A673 (cell line): ENCODE data around the gene PRR15L. TPM values are rescaled to one million over a fixed set of nuclear protein-coding genes. Genes with fewer than 3 reads are reported as not detected.

Experiments used
- BruUV-seq: library from RNA; stranded (reverse); fragments of 400-500 nt; replicated peaks from 2 replicates; lab custom pipeline; 2021; lab: Mats Ljungman, UMichigan
- CTCF ChIA-PET: fragments of 300-600 bp; sonication (Branson Sonifier 250); formaldehyde crosslinking; loops from one replicate; lab custom pipeline; 2022; ENCODE audit warnings: antibody characterized with exemption; lab: Charles Lee
- POLR2A ChIA-PET: fragments of 300-600 bp; sonication (Branson Sonifier 250); formaldehyde crosslinking; loops from one replicate; lab custom pipeline; 2022; ENCODE audit warnings: antibody characterized with exemption; ENCODE audit not compliant: low non-redundant PET; lab: Charles Lee
- DNase-seq: peaks from one replicate; pipeline ENCODE4 v3.0.0-alpha.2; 2015; ENCODE audit warnings: low spot score
- H3K27ac ChIP-seq: fragments of 200-600 bp; sonication (generic); 2 replicates; pipeline ENCODE4 v1.5.1; 2016; ENCODE audit warnings: mixed run types, low read depth, mild to moderate bottlenecking, mixed read lengths, antibody characterized with exemption, low read length; ENCODE audit not compliant: poor library complexity, severe bottlenecking
- H3K27me3 ChIP-seq: fragments of 200-600 bp; sonication (generic); replicated peaks from 2 replicates; pipeline ENCODE4 v1.6.1; 2017; ENCODE audit warnings: mixed run types, low read depth, mild to moderate bottlenecking, mixed read lengths, antibody characterized with exemption, low read length; ENCODE audit not compliant: insufficient read depth, poor library complexity
- H3K36me3 ChIP-seq: fragments of 200-600 bp; sonication (generic); 2 replicates; pipeline ENCODE4 v1.6.1; 2016; ENCODE audit warnings: mixed run types, mild to moderate bottlenecking, mixed read lengths, antibody characterized with exemption, low read length; ENCODE audit not compliant: insufficient read depth, poor library complexity, severe bottlenecking
- H3K4me1 ChIP-seq: fragments of 200-600 bp; sonication (generic); 2 replicates; pipeline ENCODE4 v1.6.1; 2017; ENCODE audit warnings: mixed run types, mild to moderate bottlenecking, mixed read lengths, antibody characterized with exemption, low read length; ENCODE audit not compliant: insufficient read depth, poor library complexity, severe bottlenecking
- H3K4me3 ChIP-seq: fragments of 200-600 bp; sonication (generic); 2 replicates; pipeline ENCODE4 v1.5.1; 2016; ENCODE audit warnings: low read depth, mixed run types, mild to moderate bottlenecking, mixed read lengths, low read length; ENCODE audit not compliant: poor library complexity, severe bottlenecking
- H3K9me3 ChIP-seq: fragments of 200-600 bp; sonication (generic); 2 replicates; pipeline ENCODE4 v1.6.1; 2016; ENCODE audit warnings: mixed run types, low read depth, mild to moderate bottlenecking, mixed read lengths, antibody characterized with exemption, low read length; ENCODE audit not compliant: poor library complexity, severe bottlenecking
- EZH2 ChIP-seq: fragments of 200-600 bp; sonication (generic); IDR thresholded peaks from 2 replicates; pipeline ENCODE4 v1.6.1; 2017; ENCODE audit warnings: borderline replicate concordance, low read depth, mild to moderate bottlenecking, mixed read lengths, antibody characterized with exemption, low read length; ENCODE audit not compliant: poor library complexity, severe bottlenecking
- intact Hi-C: fragments of 100-400 bp; cut with micrococcal nuclease; formaldehyde crosslinking; loops from one replicate; pipeline ENCODE4 v1.10.0; 2022; ENCODE audit not compliant: unreplicated experiment
- total RNA-seq: library from RNA; stranded (reverse); gene quantifications from 2 replicates; pipeline ENCODE4 v1.2.3, GENCODE V29; 2021
- TF ChIP-seq, protein P1 (sequence below): fragments of 300-800, 200-600 bp; sonication (generic); conservative IDR thresholded peaks from 2 replicates; pipeline ENCODE4 v1.5.1; 2017; ENCODE audit warnings: low read depth, mild to moderate bottlenecking, antibody characterized with exemption, low read length, moderate library complexity, mixed read lengths

Gene PRR15L
- total RNA-seq, 1 experiment from 2014 or later: not detected

DNA sequence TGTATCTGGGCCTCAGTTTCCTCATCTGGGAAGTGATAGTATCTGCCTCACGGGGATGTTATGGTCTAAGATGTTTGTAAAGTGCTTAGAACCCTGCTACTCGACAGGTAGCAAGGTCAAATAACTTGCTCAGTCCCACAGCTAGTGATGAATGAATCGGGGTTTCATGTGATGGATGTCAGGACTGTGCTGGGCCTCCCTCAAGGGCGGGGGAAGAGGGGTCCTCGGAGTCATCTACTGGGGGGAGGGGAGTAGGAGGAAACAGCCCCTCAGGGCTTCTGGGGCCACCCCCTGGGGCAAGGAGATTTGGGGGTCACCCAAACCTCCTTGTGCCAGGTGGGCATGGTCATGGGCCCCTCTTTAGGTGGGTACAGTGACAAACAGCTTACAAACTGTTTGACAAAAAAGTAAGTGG, 15.6 kb downstream of the PRR15L start:
- intact Hi-C loops: loop anchor here (10.0 kb wide), 1 partner anchor 97 kb away; the partner anchor contains the start of gene SCRN2
- no peaks in the 10 kb centered on the region for H3K36me3 ChIP-seq
- H3K27ac ChIP-seq: peak overlapping the region; percentile 66
- TF ChIP-seq, protein P1, sequence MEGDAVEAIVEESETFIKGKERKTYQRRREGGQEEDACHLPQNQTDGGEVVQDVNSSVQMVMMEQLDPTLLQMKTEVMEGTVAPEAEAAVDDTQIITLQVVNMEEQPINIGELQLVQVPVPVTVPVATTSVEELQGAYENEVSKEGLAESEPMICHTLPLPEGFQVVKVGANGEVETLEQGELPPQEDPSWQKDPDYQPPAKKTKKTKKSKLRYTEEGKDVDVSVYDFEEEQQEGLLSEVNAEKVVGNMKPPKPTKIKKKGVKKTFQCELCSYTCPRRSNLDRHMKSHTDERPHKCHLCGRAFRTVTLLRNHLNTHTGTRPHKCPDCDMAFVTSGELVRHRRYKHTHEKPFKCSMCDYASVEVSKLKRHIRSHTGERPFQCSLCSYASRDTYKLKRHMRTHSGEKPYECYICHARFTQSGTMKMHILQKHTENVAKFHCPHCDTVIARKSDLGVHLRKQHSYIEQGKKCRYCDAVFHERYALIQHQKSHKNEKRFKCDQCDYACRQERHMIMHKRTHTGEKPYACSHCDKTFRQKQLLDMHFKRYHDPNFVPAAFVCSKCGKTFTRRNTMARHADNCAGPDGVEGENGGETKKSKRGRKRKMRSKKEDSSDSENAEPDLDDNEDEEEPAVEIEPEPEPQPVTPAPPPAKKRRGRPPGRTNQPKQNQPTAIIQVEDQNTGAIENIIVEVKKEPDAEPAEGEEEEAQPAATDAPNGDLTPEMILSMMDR: no peak
- no peak for TF ChIP-seq EZH2
- no TSS peak for BruUV-seq
- CTCF ChIA-PET: no interaction called here
- no peak for DNase-seq
- no peaks in the 10 kb centered on the region for H3K9me3 ChIP-seq
- POLR2A ChIA-PET: interaction anchor here (0.5 kb wide), 1 partner anchor 9 kb away, joined by 3 read pairs; no protein-coding TSS in a partner anchor
- H3K27me3 ChIP-seq: no peaks in the 10 kb centered on the region
- peaks cover 5% of the 10 kb centered on the region for H3K4me1 ChIP-seq
- peak overlapping the region; percentile 63 for H3K4me3 ChIP-seq

DNA sequence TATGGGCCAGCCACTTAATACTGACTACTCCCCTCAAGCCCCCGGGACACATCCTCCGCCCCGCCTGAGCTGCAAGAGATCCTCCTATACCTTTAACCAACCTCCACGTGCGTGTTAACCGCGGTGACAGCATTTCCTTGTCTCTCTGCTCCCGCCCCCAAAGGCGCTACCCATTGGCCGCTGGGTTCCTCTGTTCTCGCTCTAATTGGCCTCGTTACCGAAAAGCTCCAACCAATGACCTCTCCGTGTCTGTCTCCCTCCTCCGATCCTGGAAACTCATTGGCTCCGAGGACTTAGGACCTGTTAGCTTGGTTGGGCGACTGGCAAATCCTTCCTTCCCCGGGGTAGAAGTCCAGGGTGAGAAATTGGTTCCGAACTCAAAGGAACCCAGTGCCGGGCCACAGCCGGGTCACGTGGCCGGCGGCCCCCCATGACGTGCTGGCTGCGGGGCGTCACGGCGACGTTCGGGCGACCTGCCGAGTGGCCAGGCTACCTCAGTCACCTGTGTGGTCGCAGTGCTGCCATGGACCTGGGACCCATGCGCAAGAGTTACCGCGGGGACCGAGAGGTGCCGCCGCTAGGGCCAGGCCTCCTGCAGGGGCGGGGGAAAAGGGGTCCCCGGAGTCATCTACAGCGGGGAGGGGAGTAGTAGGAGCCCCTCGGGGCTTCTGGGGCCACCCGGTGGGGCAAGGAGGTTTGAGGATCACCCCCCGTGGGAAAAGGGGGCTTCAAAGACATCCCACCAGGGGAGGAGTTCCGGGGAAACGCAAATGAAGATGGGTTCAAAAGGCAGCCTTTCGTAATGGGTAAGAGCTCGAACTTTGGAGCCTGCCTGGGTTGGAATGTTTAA, 16.2 kb downstream of the PRR15L start, which contains the start of gene PNPO:
PNPO (plus strand) TSS at position 326 of the 850 bp plus-strand sequence; CDS start at position 431, 105 bp downstream.
- POLR2A ChIA-PET: interaction anchor here (0.5 to 0.6 kb wide), 2 partner anchors 9 to 787 kb away, joined by 3 to 7 read pairs; partner anchors contain the start of gene HOXB13
- Histone ChIP-seq H3K4me3 (peak within 1 kb of the TSS; percentile 63), H3K27ac (peak within 1 kb of the TSS; percentile 66), H3K27me3 (no peaks in the 10 kb centered on the region), H3K9me3 (no peaks in the 10 kb centered on the region), H3K36me3 (no peaks in the 10 kb centered on the region), H3K4me1 (peaks cover 5% of the 10 kb centered on the region)
- peak; percentile 99 for DNase-seq
- TF ChIP-seq EZH2: no peak
- TF ChIP-seq, protein P1: no peak
- CTCF ChIA-PET: interaction anchor here (0.9 kb wide), 2 partner anchors 8 to 29 kb away, joined by 3 to 5 read pairs; partner anchors contain the start of gene CDK5RAP3
- intact Hi-C loops: loop anchor here (10.0 kb wide), 1 partner anchor 97 kb away; the partner anchor contains the start of gene SCRN2
- no TSS peak for BruUV-seq

DNA sequence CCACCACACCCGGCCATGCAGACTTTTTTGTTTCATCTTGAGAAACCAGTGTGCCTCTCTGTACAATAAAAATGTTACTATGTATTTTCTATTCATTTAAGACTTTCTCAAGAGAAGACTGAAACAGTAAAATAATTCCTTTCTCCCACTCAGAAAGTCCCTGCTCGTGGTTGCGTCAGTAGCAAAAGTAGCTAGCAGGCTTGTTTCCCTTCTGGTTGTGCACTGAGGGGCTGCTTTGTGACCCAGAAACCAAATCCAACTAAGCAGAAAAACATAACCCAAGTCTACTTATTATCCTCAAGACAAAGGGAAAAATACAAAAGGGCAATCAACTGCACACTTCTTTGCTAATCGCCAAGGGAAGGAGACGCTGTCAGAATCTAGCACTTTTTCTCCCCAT, 19.7 kb downstream of the PRR15L start:
- Histone ChIP-seq H3K4me3 (no peak overlapping the region), H3K27me3 (no peaks in the 10 kb centered on the region), H3K36me3 (no peaks in the 10 kb centered on the region), H3K27ac (no peak overlapping the region), H3K4me1 (peaks cover 5% of the 10 kb centered on the region), H3K9me3 (no peaks in the 10 kb centered on the region)
- no peak for DNase-seq
- intact Hi-C loops: no loop called here
- CTCF ChIA-PET: no interaction called here
- TF ChIP-seq, protein P1: no peak
- TF ChIP-seq EZH2: no peak
- POLR2A ChIA-PET: no interaction called here
- no TSS peak for BruUV-seq
